Activated CD8-positive, alpha-beta memory T cell treated with anti-CD3 and anti-CD28 coated beads, Interleukin-2, amount 50 U/mL, for 4 hours (primary cell): ENCODE results near the gene BLMH.
"Not testable (repeated sequence)": the region's sequence is repeated elsewhere in the genome, so short reads cannot be mapped to it uniquely, and the experiment has no call there.

Experiments
- DNase-seq: peaks from one replicate; pipeline ENCODE4 v3.0.0-alpha.2; 2020

BLMH gene

DNA sequence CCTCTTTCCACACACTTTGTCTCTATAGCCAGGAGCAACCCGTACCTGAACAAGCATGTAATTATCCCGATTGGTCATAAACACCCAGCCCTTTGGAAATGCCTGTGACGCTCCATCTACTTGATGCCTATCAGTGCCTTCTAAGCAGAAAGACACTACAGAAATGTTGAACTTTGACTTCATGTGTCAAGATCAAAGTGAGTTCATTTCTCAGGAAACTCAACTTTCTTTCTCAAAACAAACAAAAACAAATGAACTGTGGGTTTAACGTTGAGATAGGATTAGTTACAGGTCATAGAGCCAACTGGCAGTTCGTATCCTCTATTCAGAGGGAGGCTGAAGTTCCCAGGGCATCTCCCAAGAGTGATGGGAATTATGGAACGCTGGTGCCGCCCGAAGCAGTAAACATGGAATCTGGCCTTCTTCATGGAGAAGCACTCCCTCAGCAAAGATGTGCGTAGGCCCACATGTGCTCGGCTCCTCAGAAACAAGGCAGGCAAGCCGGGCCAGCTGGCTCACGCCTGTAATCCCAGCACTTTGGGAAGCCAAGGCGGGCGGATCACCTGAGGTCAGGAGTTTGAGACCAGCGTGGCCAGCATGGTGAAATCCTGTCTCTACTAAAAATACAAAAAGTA, 65.7 kb downstream of the BLMH start:
- no peak for DNase-seq

DNA sequence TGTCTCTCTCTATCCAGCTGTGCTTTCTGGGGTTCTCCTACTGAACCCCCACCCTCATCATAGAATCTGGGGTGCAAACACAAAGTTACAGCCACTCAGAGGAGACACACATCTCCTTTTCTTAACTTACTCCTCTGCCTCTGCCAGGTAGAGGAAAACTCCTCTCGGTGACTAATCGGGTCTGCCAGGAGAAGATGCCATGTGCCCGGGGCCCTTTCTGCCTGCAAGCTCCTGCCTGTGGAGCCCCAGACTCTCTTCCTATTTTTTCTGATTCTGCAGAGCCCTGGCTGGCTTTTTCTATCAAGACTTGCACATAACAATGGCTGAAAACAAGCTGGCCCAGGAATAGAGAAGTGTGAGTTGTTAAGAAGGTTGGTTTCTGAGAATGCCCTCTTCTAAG, 66.6 kb downstream of the BLMH start:
- DNase-seq, result no peak

- no peak for DNase-seq
Observed at GRCh38 chr17:30224419-30224960, 67.3 kb downstream of the BLMH start.

- no peak for DNase-seq
Observed at GRCh38 chr17:30222721-30223175, 69.0 kb downstream of the BLMH start.

DNA sequence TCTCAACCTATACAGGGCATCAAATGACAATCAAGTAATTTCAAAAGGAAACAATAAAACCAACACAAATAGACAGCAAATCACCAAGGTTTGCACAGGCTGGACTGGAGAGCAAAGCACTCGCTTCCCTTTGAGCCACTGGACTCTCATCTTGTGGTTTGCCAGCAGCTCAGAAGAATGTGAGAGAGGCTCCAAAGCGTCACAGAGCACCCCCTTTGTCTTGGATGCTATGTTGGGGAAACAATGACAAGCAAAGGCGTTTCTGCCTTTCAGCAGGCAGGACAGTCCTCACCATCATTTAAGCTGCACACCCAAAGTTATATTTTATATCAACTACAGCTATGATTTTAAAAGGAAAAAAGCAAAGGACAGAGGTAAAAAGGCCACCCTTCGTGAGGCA, 69.5 kb downstream of the BLMH start:
- no peak for DNase-seq

- DNase-seq, result no peak
Observed at GRCh38 chr17:30221346-30221745, 70.4 kb downstream of the BLMH start.

- DNase-seq, result no peak
Observed at GRCh38 chr17:30220414-30220813, 71.3 kb downstream of the BLMH start.

- no peak for DNase-seq
Observed at GRCh38 chr17:30219833-30220232, 71.9 kb downstream of the BLMH start.

DNA sequence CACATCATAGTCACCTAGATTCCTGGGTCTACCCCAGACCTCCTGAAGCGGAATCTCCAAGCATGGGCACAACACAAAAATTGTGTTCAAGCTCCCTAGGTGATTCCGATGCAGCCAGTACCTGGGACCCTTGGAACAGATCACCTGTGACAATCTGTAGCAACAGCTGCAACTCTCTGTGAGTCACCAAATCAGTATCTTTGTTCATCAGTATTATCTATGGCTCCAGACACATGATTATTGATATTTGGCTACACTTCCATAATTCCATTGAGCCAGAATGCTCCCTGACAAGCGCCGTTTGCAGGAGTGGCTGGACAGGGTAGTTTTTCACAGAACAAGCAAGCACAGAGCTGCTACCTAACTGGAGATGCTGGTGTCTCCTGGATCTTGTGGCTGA, 72.4 kb downstream of the BLMH start:
- no peak for DNase-seq

- no peak for DNase-seq
Observed at GRCh38 chr17:30218799-30219198, 72.9 kb downstream of the BLMH start.

GRCh38 chr17:30217746-30218245, 73.9 kb downstream of the BLMH start:
- no peak for DNase-seq

DNA sequence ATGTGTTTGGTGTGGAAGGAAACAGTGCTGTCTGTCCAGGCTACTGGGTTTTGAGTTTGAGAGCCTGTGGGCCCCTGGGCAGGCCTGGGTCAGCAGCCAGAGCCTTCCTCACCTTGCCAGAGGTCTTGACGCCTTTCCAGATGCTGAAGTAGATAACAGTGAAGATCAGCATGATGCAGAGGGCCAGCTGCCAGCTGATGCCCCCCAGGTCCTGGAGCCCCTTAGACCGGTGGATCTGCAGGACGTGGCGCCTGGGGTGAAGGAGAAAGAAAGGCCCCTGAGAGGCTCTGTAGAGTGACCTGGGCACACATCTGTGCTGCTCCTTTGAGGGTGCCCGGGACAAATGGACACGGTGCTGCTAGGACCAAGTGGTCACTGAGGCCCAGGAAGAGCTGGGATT, 74.7 kb downstream of the BLMH start:
- no peak for DNase-seq

DNA sequence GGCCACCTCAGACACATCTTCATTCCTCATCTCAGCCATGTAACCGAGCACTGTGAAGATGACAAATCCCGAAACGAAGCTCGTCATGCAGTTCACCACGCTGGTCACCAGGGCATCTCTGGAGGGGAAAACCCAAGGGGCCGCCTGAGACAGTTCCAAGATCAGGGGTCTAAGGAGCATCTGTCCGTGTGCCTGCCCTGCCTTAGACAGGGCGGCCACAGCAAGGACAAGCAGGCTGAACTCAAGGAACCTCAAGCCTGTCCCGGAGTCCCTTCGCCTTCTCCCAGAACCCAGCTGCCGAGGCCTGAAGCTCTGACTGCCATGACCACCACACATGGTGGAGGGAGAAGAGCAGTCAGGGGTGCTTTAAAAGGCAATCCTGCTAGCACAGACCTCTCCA, 79.0 kb downstream of the BLMH start:
- no peak for DNase-seq

DNA sequence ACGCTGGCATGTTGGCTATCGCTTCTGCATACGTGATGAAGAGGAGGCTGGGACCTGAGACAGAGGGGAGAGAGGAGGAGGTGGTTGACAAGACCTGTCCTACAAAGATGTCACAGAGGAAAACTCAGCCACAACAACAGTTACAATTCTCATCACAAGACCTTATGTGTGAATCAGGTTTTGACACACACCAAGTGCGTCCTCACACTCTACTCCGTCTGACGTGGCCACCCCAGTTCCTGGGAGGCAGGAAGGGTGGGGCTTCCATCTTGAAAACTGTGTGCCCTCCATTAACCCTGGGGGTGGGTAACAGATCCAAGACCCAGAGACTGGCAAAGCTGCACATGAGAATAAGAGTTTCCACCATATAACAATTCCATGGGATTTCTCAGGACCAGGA, 80.4 kb downstream of the BLMH start:
- no peak for DNase-seq

DNA sequence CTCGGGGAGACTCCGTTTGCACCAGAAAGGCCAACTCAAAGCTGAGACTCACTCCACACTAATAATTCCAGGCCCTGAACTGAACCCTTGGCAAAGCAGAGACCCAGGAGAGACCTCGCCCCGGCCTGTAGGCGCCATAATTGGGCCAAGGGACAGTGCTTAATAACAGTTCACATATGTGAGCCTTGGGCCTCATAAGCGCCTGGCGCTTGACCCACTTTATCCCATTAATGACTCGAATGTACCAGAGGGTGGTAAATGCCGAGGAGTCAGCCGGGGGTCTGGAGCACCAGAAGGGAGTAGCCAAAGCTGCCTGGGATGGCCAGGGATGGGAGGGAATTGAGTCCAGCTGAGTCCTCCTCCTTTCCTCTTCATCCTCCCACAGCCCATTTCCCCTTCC, 80.8 kb downstream of the BLMH start:
- DNase-seq, result no peak

GRCh38 chr17:30210366-30210765, 81.4 kb downstream of the BLMH start:
- DNase-seq, result no peak

- no peak for DNase-seq
Observed at GRCh38 chr17:30209930-30210329, 81.8 kb downstream of the BLMH start.

DNA sequence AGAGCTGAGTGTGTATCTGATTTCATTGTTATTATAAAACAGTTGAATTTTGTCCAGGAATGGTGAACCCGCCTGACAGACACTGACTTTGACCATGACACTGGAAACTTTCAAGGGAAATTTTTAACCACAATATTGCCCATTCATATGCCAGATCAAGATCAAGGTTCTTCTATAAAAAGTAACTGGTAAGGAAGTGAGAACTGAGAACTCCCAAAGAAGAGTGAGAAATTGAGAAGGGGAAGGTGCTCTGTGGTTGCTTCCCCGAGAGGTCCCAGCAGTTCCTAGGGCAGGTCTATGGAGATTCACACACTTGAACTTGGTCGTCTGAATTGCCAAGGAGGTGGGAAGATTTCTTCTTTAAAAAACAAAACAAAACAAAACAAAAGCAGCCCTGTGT, 83.5 kb downstream of the BLMH start:
- no peak for DNase-seq

DNA sequence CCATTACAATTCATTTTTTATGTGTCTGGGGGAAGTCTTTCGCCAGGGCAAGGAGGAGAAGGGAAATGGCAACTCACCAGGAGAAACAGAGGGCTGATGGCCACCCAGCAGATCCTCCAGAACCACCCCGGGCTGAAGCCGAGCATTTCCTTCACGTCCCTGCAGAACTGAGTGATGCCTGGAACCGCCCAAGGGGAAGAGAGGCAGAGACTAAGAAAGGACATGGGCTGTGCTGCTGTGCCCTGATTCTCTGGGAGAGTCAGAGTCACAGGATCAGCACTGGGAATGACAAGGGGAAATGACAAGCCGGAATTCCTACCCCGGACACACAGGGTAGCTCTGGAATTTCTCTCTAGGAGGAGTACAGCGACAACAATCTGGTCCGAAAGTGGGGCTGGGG, 84.1 kb downstream of the BLMH start:
- DNase-seq, result no peak

- DNase-seq, result no peak
Observed at GRCh38 chr17:30203471-30203981, 88.2 kb downstream of the BLMH start.

- DNase-seq, result not testable (repeated sequence)
Observed at GRCh38 chr17:30200656-30201055, 91.1 kb downstream of the BLMH start.

GRCh38 chr17:30200106-30200505, 91.6 kb downstream of the BLMH start:
- no peak for DNase-seq

- no peak for DNase-seq
Observed at GRCh38 chr17:30199600-30199999, 92.1 kb downstream of the BLMH start.
